PC-3 (cell line): ENCODE data around the gene GFM2.

Experiments
- CTCF ChIP-seq: fragments of 300-600 bp; sonication (generic); conservative IDR thresholded peaks from 2 replicates; pipeline ENCODE4 v1.5.1; 2017; ENCODE audit warnings: antibody characterized with exemption, low read depth, mild to moderate bottlenecking, low read length
- EZH2 ChIP-seq: fragments of 300-600 bp; sonication (generic); IDR thresholded peaks from one replicate; pipeline ENCODE4 v1.6.1; 2017; ENCODE audit warnings: antibody characterized with exemption, mild to moderate bottlenecking, low read length; ENCODE audit not compliant: unreplicated experiment
- EZH2phosphoT487 ChIP-seq: fragments of 300-600 bp; sonication (generic); IDR thresholded peaks from 2 replicates; pipeline ENCODE4 v1.6.1; 2018; ENCODE audit warnings: mild to moderate bottlenecking, antibody characterized with exemption, low read length, borderline replicate concordance

GRCh38 chr5:74787424-74787823 is 20.5 kb upstream of the GFM2 start:
- no peak for TF ChIP-seq CTCF
- TF ChIP-seq EZH2: no peak
- no peak for TF ChIP-seq EZH2phosphoT487
